Muscle of back (tissue), 13 donors: ENCODE results near the gene EPB42. TPM values are rescaled to one million over a fixed set of nuclear protein-coding genes. Genes with fewer than 3 reads are reported as not detected.
A peak's percentile ranks its signal among the peaks of the same experiment; 100 is the strongest.

ENCODE experiments used
- DNase-seq, 3 donors: peaks; one replicate each; pipeline versions ENCODE4 v3.0.0 to v3.0.0-alpha.2; 2013
- long read RNA-seq, 9 donors: transcript quantifications; one replicate each; lab custom pipeline, GENCODE V29; 2026
- polyA plus RNA-seq, 10 donors: library from polyadenylated mRNA; unstranded; fragments of 120-200 nt; gene quantifications; one replicate each; pipeline ENCODE4 v1.2.1, GENCODE V29; 2013; ENCODE audit not compliant: insufficient read length in 10 of 10

Gene EPB42
- polyA plus RNA-seq: 10 to 100 TPM in 1 of 10 donors, 1 to 10 TPM in 9; 1.1 to 13.0 (median 3.1) TPM
- long read RNA-seq, donor 1, partial matches to known transcripts: 0 of 1 reads
- long read RNA-seq, donor 1, other reads (novel, unspliced or antisense): 0 of 1 reads
- long read RNA-seq, donor 2: 0 reads
- long read RNA-seq, donor 3: 0 reads
- long read RNA-seq, donor 4, partial matches to known transcripts: 0 of 2 reads
- long read RNA-seq, donor 4, other reads (novel, unspliced or antisense): 0 of 2 reads
- long read RNA-seq, donor 5, partial matches to known transcripts: 0 of 1 reads
- long read RNA-seq, donor 5, other reads (novel, unspliced or antisense): 0 of 1 reads
- long read RNA-seq, donor 6: 0 reads
- long read RNA-seq, donor 7, partial matches to known transcripts: 0 of 1 reads
- long read RNA-seq, donor 7, other reads (novel, unspliced or antisense): 0 of 1 reads
- long read RNA-seq, donor 8, partial matches to known transcripts: 0 of 2 reads
- long read RNA-seq, donor 8, other reads (novel, unspliced or antisense): 0 of 2 reads
- long read RNA-seq, donor 9: 0 reads

DNA sequence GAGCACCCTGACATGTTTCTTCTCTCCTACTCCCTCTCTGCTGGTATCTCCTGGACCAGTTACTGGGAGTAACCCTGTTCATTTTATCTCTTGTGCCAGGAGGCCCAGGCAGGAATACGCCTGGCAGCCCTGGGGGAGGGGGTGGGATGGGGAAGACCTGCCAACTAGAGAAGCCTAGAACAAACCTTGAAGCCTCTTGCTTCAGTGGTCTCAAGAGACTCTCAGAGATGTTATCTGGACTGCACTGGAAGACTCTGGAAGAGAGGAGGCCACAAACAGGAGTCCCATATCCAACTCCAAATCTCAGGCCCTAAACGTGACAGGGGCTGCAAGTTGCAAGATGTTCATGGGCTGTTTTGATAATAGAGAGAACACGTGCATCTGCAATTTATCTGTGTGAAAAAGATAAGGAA is at the start of gene EPB42:
Gene EPB42 (minus strand): TSS at position 28 of the 413 bp plus-strand sequence. CDS start 193 bp downstream, outside the sequence.
- no peak for DNase-seq

DNA sequence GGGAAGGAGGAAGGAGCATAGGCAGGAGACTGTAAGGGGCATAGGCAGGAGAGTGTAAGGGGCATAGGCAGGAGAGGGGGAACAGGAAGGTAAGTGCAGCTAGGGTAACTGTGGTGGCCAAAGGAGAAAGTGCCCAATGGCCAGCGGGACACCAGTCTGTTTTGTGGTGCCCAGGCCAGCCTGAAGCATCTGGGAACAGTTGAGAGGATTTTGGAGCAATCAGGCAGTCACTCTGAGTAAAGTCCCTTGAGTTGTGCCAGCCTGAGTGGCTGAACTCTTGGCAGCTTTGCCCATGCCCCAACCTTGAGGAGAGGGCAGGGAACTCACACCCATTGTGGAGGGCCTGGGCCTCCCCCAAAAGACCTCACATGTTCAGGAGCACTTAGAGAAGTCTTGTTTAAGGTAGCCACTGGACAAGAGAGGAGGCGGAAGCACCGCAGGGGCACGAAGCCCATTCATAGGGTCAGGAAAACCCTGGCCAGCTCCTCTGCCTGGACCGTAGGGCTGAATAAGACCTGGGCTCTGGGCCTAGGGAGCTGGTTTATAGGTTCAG is 49.4 kb upstream of the EPB42 start:
- no peak for DNase-seq

DNA sequence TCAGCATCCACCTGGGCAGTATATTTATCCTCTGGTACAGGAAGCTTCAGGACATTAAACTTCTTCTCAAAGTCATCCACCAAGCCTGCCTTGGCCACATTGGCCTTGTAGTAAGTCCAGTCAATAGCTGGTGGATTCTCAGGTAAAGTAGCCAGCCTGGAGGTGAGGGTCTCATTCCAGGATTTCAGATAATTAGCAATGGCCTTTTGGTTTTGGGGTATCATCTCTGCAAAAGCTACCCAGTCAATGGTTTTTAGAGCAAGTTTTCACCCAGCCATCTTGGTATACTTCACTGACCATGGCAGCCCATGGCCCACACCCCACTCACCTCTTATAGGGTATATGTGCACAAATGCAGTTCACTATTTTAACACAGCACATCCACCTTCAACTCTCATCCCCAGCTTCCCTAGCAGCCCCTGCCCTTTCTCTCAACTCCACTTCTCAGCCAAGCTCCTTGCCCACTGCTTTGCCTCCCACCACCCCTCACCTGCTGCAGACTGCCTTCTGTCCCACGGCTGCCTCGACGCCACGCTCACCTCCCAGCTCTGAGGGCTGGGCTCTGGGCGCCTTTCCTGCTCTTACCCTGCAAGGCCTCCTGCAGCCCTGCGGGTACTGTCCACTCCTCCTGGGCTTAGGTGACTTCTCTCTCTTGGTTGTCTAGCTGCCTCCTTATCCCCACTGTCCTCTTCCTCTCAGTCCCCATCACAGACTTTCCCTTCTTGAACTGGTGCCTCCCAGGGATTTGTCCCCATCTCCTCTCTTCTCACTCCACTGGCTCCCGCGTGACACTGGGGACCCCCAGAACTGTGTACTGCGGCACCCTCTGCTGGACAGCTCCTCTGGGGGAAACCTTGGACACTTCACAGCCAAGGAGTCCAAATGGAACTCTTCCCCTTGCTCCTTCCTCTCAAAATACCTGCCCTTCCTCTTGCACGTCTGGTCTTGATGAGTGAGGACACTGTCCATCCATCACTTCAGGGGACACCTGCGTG is 47.6 kb upstream of the EPB42 start:
- peak in 1 of 3 donors; percentile 25 for DNase-seq

DNA sequence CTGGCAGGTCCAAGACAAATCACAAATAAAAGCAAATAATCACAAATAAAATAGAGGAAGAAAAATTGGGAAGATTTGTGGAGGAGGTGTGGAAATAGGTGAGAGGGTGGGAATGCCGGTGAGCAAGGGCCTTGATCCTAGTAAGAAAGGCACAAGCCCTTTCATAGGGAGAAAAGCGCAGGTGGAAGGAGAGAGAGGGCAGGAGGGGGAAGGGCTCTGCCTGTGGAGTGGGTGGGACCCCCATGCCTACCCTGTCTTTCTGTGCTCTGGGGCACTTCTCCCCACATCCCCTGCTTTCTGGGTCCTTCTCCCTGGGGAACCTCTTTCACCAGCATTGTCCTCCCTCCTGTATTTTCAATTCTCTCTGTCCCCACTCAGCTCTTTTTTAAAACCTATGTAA is 46.6 kb upstream of the EPB42 start:
- DNase-seq: no peak

DNA sequence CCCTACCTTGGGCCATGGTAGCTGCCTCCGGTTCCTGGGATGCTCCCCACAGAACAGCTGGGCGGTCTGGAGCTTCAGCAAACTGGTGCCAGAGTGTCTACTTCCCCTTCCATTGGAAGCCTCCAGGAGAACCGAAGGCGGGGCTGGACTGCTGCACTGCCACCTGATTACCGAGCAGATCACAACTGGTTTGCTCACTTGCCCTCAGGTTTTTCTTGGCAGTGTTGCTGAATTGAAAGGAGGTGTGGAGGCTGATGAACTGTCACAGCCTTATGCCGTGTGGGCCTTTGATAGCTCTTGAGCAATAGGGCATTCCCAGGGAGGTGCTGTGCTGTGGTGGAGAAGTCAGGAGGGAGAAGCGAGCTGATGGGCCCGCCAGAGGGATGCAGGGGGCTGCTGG is 46.0 kb upstream of the EPB42 start, which contains the start of gene TGM5:
Gene TGM5 (minus strand): TSS at position 95 of the 400 bp plus-strand sequence. CDS start 79 bp downstream, at position 16.
- DNase-seq: no peak

DNA sequence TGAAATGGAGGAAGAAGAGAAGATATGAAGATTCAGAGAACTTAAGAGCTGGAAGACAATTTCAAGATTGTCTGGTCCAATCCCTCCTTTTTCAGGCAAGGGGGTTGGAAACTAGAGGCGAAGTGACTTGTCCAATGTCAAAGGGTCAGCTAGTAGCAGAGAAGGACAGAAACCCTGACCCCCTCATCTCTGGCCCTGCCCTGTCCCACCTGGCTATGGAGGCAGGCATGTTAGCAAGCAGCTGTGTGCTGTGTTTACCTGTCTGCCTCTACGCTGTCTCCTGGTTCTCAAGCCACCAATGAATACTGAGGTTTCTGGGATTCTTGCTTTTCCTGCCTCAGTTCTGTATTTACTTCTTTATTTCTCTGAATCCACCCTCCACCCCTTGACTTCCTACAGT is 45.6 kb upstream of the EPB42 start:
- no peak for DNase-seq

DNA sequence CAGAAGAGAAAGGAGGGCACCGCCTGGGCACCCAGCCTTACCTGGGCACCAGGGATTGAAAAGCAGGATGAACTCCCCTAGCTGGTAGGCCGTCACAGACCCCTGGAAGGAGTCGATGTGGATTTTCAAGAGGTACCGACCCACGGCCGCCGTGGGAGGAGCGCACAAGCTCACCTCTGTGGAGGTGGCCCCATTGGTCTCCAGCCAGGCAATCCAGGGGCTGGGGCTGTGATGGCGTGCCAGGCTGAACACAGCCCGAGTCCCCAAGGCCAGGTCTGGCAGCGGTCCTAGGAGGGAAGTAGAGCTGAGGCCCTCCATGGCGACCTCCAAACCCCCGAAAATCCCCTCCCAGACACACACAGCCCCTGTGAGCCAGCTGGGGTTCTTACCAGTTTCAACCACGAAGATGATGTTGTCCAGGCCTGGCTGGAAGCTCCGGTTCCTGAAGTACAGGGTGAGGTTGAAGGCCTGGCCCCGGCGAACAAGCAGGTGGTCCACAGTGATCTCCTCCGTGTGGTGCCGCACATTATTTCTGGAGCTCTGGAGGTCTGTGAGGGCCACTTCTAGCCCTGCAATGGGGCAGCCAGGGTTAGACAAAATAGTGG is 39.3 kb upstream of the EPB42 start:
- no peak for DNase-seq

DNA sequence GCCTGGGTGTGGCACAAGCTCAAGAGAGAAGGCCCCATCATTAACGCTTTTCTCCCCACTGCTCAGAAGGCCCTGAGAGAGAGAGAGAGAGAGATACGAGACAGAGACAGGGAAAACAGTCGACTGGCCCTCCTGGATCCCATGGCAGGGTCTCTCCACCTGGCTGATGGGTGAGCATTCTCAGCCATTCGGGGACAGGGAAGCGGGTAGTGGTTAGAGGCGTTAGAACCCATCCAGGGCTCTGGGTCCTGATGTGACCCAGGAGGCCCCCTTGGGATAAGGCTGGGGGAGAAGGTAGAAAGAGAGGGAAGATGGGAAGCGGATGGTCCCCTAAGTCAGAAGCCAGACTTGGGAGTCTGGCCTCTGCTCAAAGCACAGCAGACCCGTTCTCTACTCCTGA is 38.0 kb upstream of the EPB42 start:
- no peak for DNase-seq

DNA sequence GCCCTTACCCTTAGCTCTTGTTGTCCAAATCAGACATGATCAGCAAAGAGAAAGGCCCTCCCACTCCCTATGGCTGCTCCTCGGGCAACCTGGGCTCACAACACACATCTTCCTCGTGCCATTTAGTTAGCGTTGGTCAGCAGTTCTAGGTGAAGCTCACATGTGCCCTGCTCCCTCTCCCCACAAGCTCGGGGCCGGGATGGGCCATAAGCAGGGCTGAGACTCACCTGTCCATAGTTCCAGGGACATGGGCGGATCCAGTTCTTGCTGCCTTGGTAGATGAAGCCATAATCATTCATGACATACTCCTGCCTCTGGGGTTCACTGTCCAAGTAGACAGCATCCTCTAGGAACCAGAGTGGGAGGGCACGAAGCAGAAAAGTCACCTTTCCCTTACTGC is 35.5 kb upstream of the EPB42 start:
- DNase-seq: no peak

DNA sequence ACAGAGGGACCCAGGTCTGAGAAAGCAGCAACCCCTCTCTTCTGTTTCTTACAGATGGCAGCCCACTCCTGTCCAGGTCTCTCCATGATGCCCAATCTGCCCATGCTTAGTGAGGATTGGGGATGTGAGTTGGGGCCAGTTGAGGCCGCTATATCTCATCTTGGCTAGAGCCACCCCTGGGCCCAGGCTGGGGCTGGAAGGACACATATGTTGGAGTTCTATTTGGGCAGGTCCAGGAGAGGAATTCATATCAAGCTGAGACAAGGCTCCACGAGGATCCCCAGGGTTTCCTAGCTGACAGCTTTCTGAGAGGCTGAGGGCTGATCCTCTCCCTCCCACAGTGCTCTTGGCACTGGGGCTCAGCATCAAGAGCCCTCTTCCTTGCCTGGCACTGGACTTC is 34.6 kb upstream of the EPB42 start:
- no peak for DNase-seq

DNA sequence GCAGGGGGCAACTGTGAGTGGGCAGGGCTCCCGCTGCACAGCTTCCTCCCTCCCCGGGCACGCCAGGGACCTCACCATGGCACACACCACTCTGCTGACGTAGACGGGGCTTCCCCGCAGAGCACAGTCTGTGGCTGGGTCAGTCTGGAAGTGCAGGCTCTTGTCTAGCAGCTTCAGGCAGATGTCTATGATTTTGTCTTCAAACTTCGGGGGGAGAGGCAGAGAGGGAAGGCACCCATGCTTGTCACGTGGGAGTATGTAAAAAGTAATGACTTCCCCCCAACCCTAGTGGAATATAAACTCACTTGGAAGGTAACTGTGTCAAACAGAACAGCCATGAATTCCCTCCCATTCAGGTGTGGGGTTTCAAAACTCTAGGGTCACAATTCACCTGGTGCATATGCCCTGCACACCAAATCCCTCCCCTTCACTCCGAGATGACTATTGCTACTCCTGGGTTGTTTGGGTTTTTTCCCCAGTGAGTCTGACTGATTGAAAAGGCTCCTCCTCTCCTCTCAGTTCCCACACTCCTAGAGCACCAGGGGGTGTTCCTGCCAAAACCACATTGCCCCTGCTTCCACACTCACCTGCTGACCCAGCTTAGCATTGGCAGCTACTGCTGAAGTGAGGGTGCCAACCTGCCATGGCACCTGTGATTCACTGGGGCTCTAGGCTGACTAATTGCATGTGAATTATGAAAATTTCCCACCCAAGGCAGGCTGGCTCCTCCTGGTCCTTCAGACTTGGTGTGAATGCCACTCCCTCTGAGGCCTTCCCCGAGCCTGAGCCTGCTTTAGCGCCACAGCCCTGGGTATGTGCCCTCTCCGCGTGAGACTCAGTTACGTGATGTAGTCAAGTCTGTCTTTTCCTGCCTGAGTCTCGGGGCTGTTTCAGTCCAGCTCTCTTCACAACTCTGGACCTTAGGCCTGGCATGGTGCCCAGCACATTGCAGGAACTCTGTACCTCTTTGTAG is 32.9 kb upstream of the EPB42 start:
- DNase-seq: peak in 1 of 3 donors; percentile 21

DNA sequence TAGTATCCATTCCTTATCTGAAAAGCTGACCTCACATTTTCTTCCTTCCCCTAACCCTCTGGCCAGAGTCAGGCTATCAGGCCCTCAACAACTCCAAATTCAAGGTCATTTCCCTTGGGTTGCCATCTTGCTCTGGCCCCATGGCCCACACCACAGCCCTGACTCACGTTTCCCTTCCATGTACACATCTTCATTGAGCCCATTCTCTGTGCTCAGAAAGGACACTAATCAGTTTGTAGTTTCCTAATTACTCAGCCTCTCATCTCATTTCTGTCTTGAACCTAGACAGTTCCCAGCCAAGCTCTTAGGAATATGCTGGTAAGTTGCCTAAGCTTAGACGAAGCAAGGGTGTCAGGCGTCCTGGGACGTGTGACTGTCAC is 31.0 kb upstream of the EPB42 start:
- no peak for DNase-seq

DNA sequence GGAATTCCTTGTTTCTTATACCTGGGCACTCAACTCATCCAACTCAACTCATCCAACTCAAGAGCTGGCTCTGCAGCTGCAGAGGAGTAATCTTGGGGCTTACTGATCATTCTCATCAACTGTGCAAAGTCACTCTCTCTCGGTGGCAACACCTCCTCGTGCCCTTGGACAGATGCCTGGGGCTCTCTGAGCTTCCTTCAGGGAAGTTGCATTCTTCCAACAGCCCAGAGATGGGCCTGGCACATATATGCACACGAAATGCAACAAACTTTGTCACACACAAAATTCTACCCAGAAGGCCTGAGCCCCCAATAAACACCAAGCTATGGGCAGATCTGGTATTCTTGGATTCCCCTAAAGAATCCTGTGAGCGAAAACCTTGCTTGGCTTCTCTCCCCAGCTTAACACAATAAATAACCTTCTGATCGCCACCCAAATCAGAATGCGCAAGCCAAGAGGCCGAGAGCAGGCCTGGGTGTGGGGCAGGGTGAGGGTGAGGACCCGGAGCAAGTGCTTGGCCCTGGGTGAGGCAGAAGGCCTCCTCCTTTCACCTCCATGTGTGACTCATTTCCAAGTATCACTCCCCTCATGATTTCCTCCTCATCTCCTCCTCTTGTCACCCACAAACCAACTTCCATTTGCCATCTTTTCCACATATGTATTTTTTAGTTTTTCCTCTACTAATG is 30.5 kb upstream of the EPB42 start:
- DNase-seq: no peak

DNA sequence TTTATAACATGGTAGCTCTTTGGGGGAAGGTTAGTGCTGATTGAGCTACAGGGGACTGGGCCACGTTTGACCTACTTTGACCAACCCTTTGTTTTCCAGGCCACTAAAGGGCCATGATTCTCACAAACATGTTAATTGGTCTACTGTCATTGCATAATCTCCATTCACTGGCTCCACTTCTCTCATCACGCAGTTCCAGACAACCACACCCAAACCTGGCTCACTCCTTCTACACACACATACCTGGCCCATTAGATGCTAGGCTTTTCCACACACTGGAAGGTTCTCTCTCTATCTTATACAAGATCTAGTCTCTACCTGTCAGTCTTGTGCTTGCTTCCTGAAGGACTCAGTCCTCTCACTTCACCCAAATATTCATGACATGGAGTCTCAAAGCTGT is 30.0 kb upstream of the EPB42 start:
- no peak for DNase-seq

DNA sequence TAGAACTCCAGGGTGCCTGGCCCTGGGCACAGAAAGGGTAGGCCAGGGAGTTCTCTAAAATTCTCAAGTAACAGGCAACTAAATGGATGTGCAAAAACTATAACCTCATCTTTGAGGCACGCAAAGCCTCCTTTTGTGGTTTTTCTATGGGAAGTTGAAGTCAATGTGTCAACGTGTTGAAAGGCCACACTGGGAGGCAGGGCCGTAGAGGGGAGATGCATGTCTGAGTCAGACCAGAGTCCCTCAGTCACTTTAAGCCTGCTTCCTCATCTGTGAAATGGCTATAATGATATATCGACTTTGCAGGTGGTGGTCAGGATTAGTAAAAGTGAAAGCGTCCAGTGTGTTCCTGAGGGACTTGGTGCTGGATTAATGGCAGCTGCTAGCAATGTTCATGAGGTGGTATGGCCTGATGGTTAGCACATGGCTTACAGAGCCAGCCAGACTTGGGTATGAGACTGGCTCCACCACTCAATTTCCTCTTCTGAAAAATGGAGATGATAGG is 28.9 kb upstream of the EPB42 start:
- DNase-seq: peak in 1 of 3 donors; percentile 69

DNA sequence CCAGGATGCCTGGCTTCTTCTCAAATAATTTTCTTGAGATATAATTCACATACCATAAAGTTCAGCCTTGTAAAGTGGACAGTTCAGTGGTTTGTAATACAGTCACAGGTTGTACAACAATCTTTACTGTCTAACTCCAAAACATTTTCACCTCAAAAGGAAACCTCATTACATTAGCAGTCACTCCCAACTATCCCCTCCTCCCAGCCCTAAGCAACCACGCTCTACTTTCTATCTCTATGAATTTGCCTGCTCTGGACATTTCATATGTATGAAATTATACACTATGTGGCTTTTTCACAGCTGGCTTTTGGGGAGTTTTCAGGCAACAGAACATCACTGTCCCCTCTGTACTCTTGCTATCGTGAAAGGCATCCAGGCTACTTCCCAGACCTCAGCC is 28.4 kb upstream of the EPB42 start:
- no peak for DNase-seq

DNA sequence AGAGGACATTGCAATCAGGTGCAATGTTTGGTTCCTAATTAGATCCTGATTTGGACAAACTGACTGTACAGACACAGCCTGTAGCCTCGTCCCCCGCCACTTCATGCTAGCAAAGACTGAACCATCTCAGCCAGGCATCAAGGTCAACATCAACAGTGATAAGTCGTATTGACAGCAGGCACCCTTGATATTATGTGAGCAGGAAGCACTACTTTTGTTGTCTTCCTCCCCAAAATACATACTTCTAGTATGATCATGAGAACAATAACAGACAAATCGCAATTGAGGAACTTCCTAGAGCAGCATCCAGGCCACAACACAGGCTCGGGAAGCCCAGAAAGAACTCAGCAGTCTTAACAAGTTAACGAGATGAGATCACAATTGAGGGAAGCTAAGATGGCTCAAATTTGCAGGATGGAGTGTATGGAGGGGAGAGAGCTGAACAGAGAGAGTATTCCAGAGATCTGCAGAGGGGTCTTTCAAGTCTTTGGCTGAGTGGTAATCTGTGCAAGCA is 25.5 kb upstream of the EPB42 start:
- no peak for DNase-seq

DNA sequence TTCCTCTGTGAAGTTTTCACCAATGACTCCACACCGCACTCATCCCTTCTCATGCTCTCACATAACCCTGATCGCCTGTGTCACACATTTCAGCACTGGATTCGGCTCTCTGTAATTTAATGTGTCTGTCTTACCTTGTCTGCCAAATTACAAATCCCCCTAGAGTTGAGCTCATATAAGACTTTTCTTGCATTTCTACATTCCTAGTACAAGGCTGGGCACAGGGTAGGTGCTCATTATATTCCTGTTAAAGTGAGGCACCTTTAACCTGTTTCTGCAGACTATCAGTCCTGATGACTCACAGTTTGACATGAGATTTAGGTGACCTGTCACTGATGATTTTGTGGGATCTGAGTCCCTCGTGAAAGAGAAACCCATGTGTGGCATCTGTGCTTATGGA is 23.3 kb upstream of the EPB42 start:
- no peak for DNase-seq

DNA sequence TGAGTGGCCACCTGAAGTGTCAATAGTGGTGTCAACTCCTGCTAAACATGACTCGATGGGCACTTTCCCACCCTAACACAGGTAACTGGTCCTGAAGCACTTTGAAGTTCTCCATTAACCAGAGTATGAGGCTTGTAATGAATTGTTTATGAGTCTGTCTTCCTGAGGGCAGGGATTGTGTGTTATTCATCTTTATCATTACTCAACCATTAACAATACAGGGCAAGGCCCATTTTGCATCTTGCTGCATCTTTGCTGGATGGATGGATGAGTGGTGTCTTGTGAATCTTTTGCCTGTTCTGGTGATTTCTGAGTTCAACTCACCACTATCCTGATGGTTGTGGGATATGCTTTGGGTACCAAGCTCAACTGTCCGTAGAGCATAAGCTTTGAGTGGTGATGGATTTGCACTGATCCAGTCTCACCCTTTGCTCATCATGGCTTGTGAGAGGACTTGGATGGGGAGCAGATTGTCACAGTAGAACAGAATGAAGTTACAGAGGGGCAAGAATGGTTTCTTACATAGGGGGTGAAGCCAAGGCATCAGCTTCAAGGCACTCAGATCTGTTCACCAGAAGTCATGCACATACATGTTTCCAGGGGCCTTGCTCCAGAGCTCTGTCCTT is 22.3 kb upstream of the EPB42 start:
- no peak for DNase-seq
